Camera-type eye (tissue), 1 donor: Measurements from ENCODE around the gene DBH. TPM values are rescaled to one million over a fixed set of nuclear protein-coding genes. Genes with fewer than 3 reads are reported as not detected.

Experiments
- total RNA-seq: library from RNA; depleted of rRNA; stranded (reverse); fragments of >200 nt; gene quantifications from one replicate; pipeline ENCODE4 v1.2.3, GENCODE V29; 2014

Gene DBH
- total RNA-seq, result 0.11 TPM

DNA sequence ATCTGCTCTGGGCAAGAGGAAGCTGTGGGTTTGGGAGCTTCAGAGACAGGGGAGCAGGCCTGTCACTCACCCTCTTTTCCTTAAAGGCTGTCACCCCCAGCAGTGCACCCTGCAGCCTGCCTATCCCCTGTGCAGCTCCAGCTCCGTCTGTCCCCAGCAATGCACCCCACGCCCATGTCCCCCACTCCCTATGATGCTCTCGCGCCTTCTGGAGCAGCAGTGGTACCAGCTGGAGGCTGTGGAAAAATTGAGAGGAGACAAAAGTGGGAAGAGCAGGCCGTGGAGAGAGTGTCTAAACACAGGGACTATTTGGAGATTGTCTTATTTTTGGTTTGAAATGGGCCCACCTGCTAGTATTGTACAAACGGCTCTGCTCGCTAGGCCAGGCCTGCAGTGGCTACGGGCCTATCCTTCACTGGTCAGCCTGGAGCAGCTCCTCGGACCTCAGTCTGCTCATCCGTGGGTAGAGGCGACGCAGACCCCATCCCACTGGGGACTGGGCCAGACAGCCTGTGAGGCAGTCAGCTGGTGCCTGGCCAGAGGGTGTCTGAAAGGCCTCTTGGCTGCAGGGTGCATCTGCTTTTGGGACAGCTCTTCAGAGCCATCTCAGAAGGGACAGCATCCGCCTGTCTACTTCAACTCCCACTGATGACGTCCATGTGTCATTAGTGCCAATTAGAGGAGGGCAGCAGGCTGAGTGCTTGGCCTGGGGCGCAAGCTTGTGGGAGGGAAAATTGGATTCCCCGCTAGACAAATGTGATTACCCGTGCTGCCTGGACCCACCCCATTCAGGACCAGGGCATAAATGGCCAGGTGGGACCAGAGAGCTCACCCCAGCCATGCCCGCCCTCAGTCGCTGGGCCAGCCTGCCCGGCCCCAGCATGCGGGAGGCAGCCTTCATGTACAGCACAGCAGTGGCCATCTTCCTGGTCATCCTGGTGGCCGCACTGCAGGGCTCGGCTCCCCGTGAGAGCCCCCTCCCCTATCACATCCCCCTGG is at the start of gene DBH:
Gene DBH, plus strand, starts transcription at position 831 of the 999 bp plus-strand sequence. Its CDS starts 9 bp downstream, at position 840.

GRCh38 chr9:133609311-133610098 is 26.7 kb upstream of the DBH start, which contains the start of gene FAM163B:
Gene FAM163B, minus strand, starts transcription at chr9:133609389. Its CDS starts 29,166 bp downstream, at chr9:133580223.

Other genes with a start within 250 kb of the DBH start
- gene REXO4, start 218.4 kb upstream of the DBH start, total RNA-seq, result 20.8 TPM
- 5.1 TPM for gene ADAMTS13, start 214.0 kb upstream of the DBH start, total RNA-seq
- gene CACFD1, start 176.4 kb upstream of the DBH start, total RNA-seq, result 19.4 TPM
- 2.9 TPM for gene SLC2A6, start 157.3 kb upstream of the DBH start, total RNA-seq
- gene MYMK, start 111.4 kb upstream of the DBH start, total RNA-seq, result 2.1 TPM
- 4.3 TPM for gene ADAMTSL2, start 101.7 kb upstream of the DBH start, total RNA-seq
- not detected for gene FAM163B, start 27.0 kb upstream of the DBH start, total RNA-seq
- 18.9 TPM for gene SARDH, start 102.0 kb downstream of the DBH start, total RNA-seq